NCI-H82 (cell line): ENCODE measurements around the gene AACS.
"Not testable (repeated sequence)": the region's sequence is repeated elsewhere in the genome, so short reads cannot be mapped to it uniquely, and the experiment has no call there.

Source experiments
- DNase-seq: peaks from one replicate; lab custom pipeline; 2025; lab: John Stamatoyannopoulos, UW

Gene AACS

DNA sequence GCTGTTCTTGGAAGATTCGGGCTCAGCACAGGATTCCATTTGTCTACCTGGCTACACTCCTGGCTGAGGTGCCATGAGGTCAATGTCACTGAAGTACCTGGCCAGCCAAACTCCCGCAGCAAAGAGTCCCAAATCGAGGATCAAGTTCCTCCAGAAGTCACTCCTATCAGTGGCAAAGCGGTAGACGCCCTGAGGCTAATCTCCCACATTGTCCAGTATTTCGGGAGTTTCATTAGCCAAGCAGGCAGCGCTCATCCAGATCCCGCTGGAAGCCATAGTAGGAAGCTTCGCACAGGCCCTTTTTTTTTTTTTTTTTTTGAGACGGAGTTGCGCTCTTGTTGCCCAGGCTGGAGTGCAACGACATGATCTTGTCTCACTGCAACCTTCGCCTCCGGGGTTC, 8.9 kb upstream of the AACS start:
- DNase-seq: no peak

DNA sequence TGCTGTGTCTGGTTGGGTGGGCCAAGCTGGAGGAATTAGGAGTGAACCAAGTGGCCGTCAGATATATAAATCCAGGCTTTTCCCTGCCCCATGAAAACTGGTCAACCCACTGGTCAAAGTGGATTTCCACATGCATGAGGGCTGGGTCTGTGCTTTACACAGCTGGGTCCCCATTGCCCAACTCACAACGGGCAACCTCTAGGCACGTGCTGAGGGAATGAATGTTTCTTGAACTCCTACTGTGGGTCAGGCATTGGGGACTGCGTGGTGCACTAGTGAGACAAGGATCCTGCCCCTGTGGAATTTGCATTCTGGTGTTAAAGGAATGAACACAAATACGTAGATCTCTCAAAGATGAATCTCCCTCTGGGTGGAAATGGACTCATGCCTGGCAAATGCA, 7.5 kb upstream of the AACS start:
- DNase-seq: no peak

DNA sequence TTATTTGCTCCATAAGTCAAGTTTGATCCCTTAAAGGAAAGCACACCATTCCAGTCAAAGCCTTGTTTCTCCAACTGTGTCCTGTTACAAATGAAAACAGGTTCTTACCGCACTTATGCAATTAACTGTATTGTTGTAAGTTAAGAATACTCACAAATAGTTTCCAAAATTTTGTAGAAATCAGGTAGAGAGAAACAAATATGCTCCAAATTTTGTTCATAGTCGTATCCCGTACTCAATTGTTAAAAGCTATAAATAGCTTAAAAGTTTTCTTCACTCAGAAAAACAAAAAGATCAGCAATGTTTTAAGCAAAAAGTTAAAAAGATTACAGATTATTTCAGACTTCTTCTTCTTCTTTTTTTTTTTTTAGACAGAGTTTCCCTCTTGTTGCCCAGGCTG, 4.0 kb upstream of the AACS start:
- no peak for DNase-seq

DNA sequence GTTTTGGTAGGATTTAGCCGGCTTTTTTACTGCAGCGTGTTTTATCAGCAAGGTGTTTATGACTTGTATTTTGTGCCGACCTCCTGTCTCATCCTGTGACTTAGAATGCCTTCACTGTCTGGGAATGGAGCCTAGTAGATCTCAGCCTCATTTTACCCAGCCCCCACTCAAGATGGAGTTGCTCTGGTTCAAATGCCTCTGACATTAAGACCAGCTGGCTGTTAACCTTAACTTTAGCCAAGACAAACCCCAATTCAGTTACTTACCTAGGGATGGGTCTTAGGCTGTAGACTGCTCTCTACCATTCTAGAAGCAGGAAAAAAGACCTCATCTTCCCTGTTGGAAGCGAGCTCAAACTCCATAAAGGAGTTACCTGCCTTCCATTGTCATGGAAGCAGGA, 1.7 kb upstream of the AACS start:
- DNase-seq: not testable (repeated sequence)

DNA sequence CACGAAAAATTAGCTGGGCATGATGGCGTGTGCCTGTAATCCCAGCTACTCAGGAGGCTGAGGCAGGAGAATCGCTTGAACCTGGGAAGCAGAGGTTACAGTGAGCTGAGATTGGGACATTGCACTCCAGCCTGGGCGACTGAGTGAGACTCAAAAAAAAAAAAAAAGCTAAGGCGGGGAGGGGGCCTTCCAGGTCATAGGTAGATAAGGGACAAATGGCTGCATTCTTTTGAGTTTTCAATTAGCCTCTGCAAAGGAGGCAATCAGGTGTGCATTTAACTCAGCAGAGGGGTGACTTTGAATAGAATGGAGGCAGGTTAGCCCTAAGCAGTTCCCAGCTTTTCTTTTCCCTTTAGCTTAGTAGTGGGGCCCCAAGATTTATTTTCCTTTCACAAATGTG, 743 bp upstream of the AACS start:
- no peak for DNase-seq

DNA sequence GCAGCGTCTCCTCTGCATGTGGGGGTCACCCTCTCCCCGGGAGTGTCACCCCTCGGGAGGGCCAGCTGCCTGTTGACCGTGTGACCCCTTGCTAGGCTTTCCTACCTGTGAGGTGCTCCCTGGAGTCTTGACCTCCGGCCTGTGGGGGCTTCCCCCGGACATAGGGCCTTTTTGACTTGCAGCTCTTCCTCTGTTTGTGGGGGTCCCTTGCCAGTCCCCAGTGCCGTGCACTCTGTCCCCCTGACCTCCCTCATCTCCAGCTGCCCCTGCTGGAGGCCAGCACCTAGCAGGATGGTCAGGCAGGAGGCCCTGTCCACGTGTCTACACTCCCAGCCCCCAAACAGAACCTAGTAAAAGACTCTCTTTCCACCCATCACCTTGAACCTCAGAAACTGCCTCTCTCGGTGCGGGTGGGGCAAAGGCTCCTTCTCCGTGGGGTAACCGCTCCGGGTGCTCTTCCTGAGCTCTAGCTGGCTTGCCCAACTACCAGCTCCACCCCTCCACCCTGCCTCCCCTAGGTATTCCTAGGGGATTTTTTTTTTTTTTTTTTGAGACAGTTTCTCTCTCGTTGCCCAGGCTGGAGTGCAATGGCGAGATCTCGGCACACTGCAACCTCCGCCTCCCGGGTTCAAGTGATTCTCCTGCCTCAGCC, 810 bp downstream of the AACS start:
- no peak for DNase-seq

DNA sequence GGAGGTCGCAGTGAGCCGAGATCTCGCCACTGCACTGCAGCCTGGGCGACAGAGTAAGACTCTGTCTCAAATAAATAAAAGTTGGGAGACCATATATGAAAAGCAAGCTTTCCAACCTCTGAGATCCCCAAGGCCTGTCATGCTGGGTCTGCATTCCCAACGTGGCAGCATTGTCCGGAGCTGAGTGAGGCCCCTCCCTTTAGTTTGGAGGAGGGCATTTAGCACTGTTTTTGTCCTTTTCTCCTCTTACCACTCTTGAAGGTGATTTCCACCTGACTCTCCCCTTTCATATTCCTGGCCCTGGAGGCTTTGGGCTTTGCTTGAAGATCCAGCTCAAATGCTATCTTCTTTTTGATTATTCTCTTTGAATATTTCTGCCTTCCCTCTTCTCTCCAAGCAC, 3.2 kb downstream of the AACS start:
- no peak for DNase-seq

DNA sequence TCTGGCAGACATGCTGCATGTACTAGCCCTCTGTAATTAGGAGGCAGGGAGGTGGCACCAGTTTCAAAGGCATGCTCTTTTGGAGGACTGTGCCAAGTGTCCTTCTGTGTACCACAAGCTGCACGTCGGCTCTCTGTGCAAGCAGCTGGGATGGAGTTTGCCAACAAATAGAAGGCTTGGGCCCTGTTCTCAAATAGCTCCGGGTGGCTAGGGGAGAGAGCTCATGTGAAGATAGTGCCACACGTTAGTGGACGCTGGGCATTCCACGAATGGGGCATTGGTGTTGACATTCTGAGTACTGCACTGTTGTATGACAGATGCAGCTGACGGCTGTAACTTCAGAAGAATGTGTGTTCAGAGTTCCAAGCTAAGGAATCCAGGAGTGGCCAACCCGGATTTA, 4.4 kb downstream of the AACS start:
- no peak for DNase-seq

DNA sequence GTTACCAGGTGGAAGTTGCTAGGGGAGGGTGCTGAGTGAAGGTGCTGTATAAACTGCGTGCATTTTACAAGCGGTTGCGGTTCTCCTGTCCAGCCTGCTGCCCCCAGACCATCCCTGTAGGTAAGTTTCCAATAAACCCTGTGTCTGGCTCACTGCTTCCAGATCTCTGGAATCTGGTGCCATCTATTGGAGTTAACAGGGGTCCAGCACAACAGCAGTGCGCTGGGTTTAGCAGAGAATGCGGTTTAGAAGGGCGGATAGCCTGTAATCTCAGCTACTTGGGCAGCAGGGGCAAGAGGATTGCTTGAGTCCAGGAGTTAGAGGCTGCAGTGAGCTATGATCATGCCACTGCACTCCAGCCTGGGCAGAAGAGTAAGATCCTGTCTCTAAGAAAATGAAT, 4.9 kb downstream of the AACS start:
- peak; percentile 66 for DNase-seq

DNA sequence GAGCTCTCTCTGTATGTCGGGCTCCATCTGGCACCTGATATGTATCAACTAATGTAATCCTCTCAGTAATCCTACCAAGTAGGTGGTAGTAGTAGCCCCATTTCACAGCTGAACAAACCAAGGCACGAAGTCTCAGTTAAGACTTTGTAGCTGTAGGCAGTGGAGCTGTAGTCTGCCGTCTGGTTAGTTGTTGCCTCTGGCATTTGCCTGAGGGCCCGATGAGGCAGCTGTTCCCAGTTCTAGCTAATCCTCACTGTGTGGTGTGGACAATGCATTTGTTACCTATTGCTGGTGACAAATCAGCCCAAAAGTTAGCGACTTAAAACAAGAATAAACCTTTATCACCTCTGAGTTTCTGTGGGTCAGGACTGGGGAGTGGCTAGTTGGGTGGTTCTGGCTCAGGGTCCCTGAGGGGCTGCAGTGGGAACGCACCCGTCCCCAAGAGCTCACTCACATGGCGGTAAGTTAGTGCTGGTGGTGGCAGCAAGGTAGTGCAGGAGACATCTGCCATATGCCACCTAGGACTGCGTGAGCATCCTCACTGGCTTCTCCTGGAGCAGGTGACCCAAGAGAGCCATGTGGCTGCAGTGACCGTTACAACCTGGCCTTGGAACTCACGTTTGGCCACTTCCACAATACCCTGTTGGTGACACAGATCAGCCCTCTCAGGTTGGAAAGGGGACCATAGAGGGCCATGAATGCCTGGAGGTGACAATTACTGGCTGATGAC, 5.6 kb downstream of the AACS start:
- peak; percentile 20 for DNase-seq

DNA sequence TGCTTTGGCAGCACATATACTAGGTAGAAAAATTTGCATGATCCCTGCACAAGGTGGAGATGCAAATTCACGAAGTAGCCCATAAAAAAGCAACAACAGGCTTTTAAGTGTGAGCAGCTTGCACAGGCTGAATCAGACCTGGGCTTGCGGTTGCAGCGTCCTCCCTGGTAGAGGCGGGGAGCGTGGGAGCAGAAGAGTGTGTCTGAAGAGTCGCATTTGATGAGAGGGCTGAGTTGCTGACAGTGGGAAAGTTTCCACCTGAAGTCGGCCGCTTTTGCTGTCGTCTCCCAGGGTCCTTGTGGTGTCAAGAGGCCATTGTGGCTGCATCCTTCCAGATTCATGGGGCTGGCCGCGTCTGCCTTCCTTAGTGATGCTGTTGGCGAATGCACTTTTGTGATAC, 6.2 kb downstream of the AACS start:
- DNase-seq: no peak

DNA sequence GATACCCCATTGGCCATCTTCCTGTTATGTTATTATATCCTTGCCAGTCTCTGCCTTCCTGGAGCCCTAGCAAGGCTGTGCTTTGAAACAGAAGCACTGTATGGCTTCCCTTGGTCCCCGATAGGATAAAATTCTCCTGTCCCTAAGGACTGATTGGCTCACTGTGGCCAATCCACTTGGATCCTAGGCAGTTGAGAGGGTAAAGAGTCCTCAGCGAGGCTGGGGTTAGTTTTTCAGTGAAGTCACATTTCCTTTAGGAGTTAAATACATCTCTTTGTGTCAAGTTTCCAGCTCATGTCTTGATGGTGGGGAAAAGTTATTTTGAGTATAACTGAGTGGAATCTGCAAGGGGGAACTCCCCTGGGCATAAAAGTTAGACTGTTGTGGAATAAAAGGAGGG, 7.3 kb downstream of the AACS start:
- DNase-seq: no peak

DNA sequence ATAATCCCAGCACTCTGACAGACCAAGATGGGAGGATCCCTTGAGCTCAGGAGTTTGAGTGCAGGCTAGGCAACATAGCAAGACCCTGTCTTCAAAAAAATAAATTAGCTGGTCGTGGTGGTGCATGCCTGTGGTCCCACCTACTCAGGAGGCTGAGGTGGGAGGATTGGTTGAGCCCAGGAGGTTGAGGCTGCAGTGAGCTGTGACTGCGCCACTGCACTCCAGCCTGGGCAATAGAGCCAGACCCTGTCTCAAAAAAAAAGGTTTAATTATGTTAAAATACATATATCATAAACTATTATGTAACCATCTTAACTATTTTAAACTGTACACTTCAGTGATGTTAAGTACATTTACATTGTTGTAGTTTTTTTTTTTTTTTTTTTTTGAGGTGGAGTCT, 9.1 kb downstream of the AACS start:
- DNase-seq: not testable (repeated sequence)

DNA sequence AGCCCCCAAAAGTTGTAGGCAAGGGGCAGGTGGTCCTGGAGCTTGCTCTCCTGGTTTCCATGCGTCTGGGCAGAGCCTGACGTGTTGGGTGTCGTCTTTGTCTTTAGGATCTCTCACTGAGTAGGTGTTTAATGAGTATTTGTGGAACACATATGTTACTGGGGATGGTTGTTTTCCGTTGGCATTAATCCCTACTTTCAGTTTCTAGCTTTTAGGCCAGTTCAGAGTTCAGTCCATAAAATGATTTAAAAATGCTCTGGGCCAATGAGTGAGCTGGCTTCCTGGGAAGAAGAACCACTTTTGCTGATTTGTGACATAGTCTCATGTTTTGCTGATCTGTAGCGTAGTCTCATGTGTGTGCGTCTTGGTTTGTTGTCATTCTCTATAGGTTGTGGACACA, 10.9 kb downstream of the AACS start:
- no peak for DNase-seq

DNA sequence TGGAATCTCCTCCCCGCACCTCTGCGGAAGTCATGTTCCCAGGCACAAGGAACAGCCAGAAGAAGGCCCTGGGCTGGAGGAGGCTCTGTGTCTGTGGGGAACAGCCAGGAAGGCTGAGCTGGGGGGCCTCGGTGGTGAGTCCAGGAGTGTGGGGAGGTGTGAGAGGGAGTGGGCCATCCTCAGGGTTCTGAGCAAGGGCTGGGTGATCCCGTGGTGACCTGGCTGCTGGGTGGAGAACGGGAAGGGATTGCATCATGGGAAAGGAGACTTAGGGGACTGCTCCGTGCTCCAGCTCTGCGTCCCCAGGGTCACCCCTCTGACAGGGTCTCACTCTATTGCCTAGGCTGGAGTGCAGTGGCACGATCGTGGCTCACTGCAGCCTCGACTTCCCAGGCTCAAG, 13.8 kb downstream of the AACS start:
- DNase-seq: no peak

DNA sequence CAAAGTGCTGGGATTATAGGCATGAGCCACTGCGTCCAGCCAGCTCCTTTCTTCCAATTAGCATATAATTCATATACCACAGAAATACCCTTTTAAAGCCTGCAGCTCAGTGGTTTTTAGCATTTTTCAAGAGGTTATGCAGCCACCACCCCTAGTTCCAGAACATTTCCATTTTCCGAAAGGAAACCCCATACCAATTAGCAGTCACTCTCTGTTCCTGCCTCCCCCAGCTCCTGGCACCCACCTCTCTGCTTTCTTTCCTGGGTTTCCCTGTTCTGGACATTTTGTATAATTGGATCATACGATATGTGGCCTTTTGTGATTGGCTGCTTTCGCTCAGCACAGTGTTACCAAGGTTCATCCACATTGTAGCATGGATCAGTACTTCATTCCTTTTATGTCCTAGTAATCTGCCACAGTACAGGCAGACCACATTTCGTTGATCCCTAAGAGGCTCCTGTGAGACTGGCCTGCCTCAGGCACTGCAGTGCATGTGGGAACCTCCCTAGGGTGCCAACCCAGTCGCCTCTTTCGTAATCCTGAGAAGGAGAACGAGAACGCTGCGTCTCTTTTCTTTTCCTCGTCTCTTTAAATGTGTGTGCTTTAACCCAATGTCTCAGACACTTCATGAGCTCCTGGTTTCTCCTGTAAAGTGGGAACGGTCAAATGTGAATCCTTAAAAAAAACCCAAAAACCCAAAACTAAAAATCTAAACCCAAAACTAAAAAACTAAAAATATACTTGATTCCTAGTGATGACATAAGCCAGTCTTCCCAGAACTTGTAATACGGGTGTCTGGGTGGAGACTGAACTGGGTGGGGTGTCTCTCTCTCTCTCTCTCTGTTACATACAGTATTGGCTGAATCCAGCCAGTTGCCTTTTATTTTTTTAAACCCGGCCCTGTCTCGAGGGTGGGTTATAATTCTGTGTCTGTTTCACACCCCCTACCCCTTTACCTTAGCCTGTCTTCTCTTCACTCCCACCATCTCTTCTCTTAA, 14.7 kb downstream of the AACS start:
- peak; percentile 23 for DNase-seq

DNA sequence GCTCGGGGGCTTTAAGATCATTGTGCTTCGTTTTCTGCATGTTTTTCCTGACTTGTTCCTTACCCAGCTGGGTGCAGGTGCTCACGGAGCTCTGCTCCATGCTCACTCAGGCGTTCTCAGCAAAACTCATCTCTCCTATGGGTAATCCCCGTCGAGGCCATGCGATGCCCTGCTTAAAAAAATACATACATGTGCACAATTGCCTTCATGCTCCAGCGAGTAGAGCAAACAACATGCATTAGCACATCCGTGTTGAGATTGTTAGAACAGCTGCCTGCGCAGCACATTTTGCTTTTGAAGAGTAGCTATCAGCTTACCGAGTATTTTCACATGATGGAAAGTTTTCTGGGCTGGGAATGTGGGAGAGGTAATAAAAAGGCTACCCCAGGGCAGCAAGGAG, 16.2 kb downstream of the AACS start:
- DNase-seq: no peak

DNA sequence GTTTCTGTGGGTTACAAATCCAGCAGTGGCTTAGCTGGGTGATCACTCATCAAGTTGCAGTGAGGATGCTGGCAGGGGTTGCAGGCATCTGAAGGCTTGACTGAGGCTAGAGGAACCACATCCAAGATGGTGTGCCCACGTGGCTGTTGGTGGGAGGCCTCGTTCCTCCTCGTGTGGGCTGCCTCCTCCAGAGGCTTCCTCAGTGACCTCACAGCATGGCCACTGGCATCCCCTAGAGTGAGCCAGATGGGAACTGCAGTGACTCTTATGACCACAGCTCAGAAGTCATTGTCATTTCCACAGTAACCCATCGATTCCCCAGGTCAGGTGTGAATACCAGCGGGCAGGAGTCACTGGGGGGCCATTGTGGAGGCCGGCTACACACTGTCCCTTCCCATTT, 17.8 kb downstream of the AACS start:
- DNase-seq: no peak

DNA sequence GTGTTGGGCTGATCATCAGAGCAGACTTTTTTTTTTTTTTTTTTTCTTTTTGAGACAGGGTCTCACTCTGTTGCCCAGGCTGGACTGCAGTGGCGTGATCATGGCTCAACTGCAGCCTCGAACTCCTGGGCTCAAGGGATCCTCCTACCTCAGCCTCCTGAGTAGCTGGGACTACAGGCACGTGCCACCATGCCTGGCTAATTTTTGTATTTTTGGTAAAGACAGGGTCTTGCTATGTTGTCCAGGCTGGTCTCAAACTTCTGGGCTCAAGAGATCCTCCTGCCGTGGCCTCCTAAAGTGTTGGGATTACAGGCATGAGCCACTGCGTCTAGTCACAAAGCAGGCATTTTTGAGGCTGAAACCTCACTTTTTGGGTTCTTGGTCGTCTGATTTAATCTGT, 23.0 kb downstream of the AACS start:
- DNase-seq: not testable (repeated sequence)

DNA sequence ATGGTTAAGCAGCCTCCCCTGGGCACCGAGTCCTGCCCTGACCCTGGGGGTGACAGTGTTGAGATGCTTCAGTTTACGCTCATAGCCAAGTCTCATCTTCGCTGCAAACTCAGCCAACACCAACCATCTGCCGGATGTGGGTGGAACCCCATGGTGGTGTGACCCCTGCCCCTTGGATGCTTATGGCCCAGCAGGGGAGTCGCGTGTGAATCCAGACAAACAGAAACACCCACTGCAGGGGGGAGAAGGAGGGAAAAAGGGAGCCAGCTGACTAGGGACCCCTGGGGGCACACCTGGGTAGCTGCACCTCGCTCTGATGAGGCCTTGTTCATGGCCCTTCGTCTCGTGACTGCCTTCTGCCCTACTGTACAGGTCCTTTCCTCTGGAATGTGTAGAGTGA, 23.8 kb downstream of the AACS start:
- no peak for DNase-seq

DNA sequence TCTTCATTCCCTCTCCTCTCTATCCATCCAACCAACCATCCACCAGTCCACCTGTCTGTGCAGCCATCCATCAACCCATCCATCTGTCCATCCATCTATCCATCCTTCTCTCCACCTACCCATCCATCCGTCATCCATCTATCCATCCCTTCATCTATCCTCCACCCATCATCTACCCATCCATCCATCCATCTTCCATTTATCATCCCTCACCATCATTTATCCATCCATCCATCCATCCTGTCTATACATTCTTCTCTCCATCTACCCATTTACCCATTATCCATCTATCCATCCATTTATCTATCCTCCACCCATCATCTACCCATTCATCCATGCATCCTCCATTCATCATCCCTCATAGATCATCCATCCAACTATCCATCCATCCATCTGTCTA, 24.4 kb downstream of the AACS start:
- no peak for DNase-seq

DNA sequence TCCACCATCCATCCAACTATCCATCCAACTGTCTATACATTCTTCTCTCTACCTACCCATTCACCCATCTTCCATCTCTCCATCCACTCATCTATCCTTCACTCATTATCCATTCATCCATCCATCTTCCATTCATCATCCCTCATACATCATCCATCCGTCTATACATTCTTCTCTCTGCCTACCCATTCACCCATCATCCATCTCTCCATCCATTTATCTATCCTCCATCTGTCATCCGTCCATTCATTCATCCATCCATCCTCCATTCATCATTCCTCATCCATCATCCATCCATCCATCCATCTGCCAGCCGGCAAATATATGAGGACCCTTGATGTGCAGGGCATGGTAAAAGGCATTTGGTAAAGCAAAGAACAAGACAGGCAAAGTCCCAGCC, 25.2 kb downstream of the AACS start:
- DNase-seq: no peak

DNA sequence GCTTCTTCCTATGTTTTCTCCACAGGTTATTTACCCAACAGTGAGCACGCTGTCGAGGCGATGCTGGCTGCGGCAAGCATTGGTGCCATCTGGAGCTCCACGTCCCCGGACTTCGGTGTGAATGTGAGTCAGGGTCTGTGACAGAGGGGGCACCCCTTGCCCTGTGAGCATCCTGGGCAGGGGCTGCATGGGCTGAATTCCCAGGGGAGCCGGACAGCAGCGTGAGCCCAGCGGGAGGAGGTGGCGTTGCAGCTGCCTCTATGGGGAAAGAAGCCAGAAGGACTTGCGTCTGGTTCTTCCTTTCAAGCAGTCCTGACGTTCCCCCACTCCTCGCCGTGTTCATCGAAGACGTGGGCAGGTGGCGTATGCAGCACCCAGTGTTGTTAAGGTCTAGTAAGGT, 26.2 kb downstream of the AACS start:
- no peak for DNase-seq
